WERI-Rb-1 (cell line): Measurements from ENCODE around the gene FHIT.

Experiments used
- DNase-seq: peaks from one replicate; pipeline ENCODE4 v3.0.0-alpha.2; 2020
- H3K27ac ChIP-seq: fragments of 250-450 bp; sonication (Bioruptor Pico); 2 replicates; pipeline ENCODE4 v1.5.1; 2020; ENCODE audit warnings: mild to moderate bottlenecking, moderate library complexity
- H3K27me3 ChIP-seq: fragments of 250-450 bp; sonication (Bioruptor Pico); 2 replicates; pipeline ENCODE4 v1.5.1; 2021; ENCODE audit warnings: mild to moderate bottlenecking, low read depth, moderate library complexity; ENCODE audit not compliant: insufficient read depth, severe bottlenecking
- H3K36me3 ChIP-seq: fragments of 250-450 bp; sonication (Bioruptor Pico); 2 replicates; pipeline ENCODE4 v1.5.1; 2020; ENCODE audit warnings: mild to moderate bottlenecking, moderate library complexity
- H3K4me3 ChIP-seq: 2 replicates; pipeline ENCODE4 v1.5.1; 2011; ENCODE audit warnings: low read depth, mild to moderate bottlenecking, control low read depth, low read length
- H3K9me3 ChIP-seq: fragments of 250-450 bp; sonication (Bioruptor Pico); 2 replicates; pipeline ENCODE4 v1.5.1; 2021; ENCODE audit warnings: mild to moderate bottlenecking, moderate library complexity; ENCODE audit not compliant: severe bottlenecking
- TF ChIP-seq, protein P1 (sequence below): IDR thresholded peaks from 2 replicates; pipeline ENCODE4 v1.5.1; 2011; ENCODE audit warnings: low read depth, mild to moderate bottlenecking, control low read depth, inconsistent platforms, low read length

FHIT gene

DNA sequence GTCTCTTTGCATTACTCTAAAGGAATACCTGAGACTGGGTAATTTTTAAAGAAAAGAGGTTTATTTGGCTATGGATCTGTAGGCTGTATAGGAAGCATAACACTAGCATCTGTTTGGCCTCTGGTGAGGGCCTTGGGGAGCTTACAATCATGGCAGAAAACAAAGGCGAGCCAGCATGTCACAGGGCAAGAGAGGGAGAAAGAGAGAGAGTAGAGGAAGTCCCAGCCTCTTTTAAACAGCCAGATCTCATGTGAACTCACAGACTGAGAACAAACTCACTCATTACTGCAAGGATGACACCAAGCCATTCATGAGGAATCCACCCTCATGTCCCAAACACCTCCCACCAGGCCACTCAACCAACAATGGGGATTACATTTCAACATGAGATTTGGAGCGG, 974.6 kb downstream of the FHIT start:
- Histone ChIP-seq H3K36me3 (no peaks in the 10 kb centered on the region), H3K4me3 (no peak overlapping the region), H3K27me3 (no peaks in the 10 kb centered on the region), H3K9me3 (no peaks in the 10 kb centered on the region), H3K27ac (no peak overlapping the region)
- no peak for DNase-seq
- TF ChIP-seq, protein P1, sequence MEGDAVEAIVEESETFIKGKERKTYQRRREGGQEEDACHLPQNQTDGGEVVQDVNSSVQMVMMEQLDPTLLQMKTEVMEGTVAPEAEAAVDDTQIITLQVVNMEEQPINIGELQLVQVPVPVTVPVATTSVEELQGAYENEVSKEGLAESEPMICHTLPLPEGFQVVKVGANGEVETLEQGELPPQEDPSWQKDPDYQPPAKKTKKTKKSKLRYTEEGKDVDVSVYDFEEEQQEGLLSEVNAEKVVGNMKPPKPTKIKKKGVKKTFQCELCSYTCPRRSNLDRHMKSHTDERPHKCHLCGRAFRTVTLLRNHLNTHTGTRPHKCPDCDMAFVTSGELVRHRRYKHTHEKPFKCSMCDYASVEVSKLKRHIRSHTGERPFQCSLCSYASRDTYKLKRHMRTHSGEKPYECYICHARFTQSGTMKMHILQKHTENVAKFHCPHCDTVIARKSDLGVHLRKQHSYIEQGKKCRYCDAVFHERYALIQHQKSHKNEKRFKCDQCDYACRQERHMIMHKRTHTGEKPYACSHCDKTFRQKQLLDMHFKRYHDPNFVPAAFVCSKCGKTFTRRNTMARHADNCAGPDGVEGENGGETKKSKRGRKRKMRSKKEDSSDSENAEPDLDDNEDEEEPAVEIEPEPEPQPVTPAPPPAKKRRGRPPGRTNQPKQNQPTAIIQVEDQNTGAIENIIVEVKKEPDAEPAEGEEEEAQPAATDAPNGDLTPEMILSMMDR = no peak

DNA sequence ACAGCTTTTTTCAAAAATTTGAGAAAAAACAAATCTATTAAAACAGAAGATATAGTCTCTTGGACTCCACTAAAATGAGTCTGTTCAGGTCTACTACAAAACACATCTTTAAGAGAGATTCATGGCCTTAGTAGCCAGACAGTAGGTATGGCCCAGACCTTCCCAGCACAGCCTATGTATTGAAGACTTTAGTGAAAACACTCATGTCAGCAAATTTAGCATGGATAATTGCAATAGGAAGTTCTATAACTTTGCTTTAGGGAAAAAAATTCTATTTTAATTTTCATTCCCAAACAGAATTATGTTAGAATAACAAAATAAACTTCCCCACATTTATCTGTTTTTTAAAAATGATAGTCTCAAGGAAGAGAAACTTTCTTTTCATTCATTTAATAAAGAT, 976.6 kb downstream of the FHIT start:
- H3K27ac ChIP-seq = no peak overlapping the region
- no peak overlapping the region for H3K4me3 ChIP-seq

DNA sequence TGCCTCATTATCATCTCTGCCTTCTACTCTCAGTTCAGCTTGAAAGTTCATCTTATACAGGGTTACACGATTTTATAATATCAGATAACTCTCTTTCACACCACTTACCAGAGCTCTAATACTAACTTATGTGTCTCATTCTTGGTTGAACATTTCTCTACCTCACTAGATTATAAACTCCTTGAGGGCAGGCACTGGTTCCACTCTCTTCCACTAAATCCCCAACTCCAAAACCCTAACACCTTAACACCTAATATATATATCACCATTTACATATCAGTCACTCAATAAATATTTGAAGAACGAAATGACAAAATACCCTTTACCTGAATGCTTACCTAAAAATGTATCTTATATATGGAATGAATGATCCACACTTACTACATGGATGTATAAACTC, 977.2 kb downstream of the FHIT start:
- no peak for DNase-seq
- TF ChIP-seq, protein P1 = no peak
- Histone ChIP-seq H3K9me3 (no peaks in the 10 kb centered on the region), H3K27ac (no peak overlapping the region), H3K27me3 (no peaks in the 10 kb centered on the region), H3K36me3 (no peaks in the 10 kb centered on the region), H3K4me3 (no peak overlapping the region)

More for the DNA sequence above, 976.6 kb downstream of the FHIT start:
- H3K27me3 ChIP-seq = no peaks in the 10 kb centered on the region
- no peaks in the 10 kb centered on the region for H3K9me3 ChIP-seq
- TF ChIP-seq, protein P1 = no peak
- no peak for DNase-seq
- H3K36me3 ChIP-seq = no peaks in the 10 kb centered on the region

DNA sequence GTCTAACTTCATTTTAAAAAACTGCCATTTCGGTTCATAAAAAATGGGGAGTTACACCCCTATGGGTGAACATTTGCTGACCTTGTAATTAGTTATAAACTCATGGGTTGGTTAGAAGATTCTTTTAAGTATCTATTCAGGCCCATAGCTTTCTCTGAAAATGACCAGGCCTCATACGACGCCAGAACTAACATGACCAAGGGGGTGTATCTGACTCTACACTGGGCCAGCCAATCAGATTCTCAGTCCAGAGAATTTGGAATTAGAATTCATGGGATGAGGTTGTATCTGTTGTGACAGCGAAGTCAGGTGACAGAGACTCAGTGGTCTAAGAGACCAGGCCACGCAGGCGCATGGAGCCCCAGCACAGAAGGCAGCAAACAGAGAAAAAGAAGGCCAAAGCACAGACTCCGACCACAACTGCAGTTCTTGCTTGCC, 981.4 kb downstream of the FHIT start:
- TF ChIP-seq, protein P1 = no peak
- Histone ChIP-seq H3K27me3 (no peaks in the 10 kb centered on the region), H3K36me3 (no peaks in the 10 kb centered on the region), H3K9me3 (no peaks in the 10 kb centered on the region), H3K4me3 (no peak overlapping the region), H3K27ac (no peak overlapping the region)
- no peak for DNase-seq

DNA sequence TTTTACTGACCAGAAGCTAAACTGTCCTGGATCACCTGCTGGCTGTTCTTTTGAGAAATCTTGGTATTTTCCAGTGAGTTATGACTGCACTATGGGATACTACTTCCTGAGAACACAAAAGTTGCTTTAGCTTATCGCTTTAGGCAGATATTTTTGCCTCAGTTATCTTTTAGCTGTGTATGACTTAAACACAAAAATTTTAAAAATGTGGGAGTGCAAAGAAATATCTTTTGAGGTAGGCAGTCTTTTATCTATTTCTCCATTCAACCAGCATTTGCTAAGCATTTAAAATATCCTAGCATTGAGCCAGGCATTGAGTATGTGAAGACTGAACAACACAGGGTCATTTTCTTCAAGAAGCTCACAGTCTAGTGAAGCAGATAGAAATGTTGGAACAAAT, 981.9 kb downstream of the FHIT start:
- TF ChIP-seq, protein P1 = no peak
- DNase-seq = no peak
- Histone ChIP-seq H3K36me3 (no peaks in the 10 kb centered on the region), H3K27me3 (no peaks in the 10 kb centered on the region), H3K27ac (no peak overlapping the region), H3K9me3 (no peaks in the 10 kb centered on the region), H3K4me3 (no peak overlapping the region)

DNA sequence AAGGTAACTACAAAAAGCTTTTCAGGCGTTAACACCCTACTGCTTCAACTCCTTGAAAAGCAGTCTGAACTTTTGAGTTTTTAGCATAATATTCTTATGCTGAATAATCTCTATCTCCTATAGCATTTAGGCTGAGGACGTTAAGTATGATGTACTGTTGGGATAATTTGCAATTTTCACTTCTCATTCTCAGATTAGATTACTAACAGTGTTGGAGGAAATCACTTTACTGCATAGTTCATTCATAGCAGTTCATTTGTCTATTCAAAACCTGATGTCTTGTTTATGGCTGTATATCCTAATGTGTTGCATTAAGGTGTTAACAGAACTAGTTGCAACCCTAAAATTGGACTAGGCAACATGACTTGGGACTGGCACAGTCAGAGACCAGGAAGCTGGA, 983.1 kb downstream of the FHIT start:
- TF ChIP-seq, protein P1 = no peak
- H3K27ac ChIP-seq = no peak overlapping the region

More for the DNA sequence above, 983.1 kb downstream of the FHIT start:
- Histone ChIP-seq H3K9me3 (no peaks in the 10 kb centered on the region), H3K4me3 (no peak overlapping the region), H3K27me3 (no peaks in the 10 kb centered on the region), H3K36me3 (no peaks in the 10 kb centered on the region)
- DNase-seq = no peak
